ENCODE data around the gene COA3. TPM values are rescaled to one million over a fixed set of nuclear protein-coding genes. Genes with fewer than 3 reads are reported as not detected.
A peak's percentile ranks its signal among the peaks of the same experiment; 100 is the strongest.

COA3 gene
- total RNA-seq, 1 donor from 2014 or later = 31.8 TPM

DNA sequence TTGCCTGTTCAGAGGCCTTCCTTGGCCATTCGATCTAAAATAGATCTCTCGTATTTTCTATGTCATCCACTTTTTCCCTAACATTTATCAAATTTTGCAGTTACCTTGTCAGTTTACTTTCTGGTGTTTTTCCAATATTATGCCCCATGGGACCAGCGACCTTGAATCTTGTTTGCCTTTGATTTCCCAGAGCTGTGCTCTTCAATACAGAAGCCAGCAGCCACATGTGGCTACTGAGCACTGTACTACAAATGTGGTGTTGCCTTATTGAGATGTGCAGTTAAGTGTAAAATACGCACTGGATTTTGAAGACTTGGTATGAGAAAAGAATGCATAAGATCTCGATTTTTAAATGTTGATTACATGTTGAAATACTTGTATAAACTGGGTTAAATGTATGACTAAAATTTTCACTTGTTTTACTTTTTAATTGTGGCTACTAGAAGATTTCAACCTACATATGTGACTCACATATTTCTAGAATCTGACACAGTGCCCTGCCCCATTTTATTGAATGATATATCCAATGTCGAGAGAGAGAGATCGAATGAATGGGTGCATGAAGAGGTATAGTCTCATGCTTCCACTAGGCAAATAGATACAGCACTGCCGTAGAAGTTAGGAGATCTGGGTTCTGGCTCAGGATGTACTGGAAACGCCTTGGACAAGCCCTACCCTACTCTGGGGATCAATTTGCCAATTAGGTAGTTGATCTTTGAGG is 33.9 kb upstream of the COA3 start:
- Mint-ChIP-seq H3K4me1 (ENCODE audit: low read depth, unreplicated experiment) (peaks cover 15% of the 10 kb centered on the region), H3K36me3 (ENCODE audit: low read depth, unreplicated experiment) (peaks cover under 1% of the 10 kb centered on the region), H3K27me3 (ENCODE audit: low read depth, unreplicated experiment) (peaks cover 3% of the 10 kb centered on the region), H3K4me3 (ENCODE audit: unreplicated experiment) (peak overlapping the region; percentile 96), H3K27ac (ENCODE audit: unreplicated experiment) (peak overlapping the region; percentile 97), H3K9me3 (ENCODE audit: unreplicated experiment) (no peaks in the 10 kb centered on the region)
- Histone ChIP-seq H3K4me1 (ENCODE audit: insufficient read depth, low read length) (peaks cover 10% of the 10 kb centered on the region), H3K27ac (ENCODE audit: low read depth, low read length) (peak overlapping the region; percentile 93), H3K4me2 (ENCODE audit: low read length) (peak overlapping the region; percentile 88), H3K4me3 (ENCODE audit: insufficient read depth, low read depth, low read length) (peak overlapping the region; percentile 90), H3K9ac (ENCODE audit: low read length) (peak overlapping the region; percentile 92), H3K79me2 (ENCODE audit: insufficient read depth, low read length) (peaks cover 43% of the 10 kb centered on the region), H3K27me3 (ENCODE audit: insufficient read depth, low read length) (peaks cover 3% of the 10 kb centered on the region), H3K36me3 (ENCODE audit: insufficient read depth, low read length) (peaks cover 9% of the 10 kb centered on the region), H4K20me1 (ENCODE audit: insufficient read depth, low read length) (peaks cover 16% of the 10 kb centered on the region), H2AFZ (ENCODE audit: low read depth, low read length) (peak overlapping the region; percentile 95), H3K9me3 (ENCODE audit: insufficient read depth, low read depth, low read length) (no peaks in the 10 kb centered on the region)
- no peak for FAIRE-seq
- DNase-seq (ENCODE audit: low read depth) = no peak
- TF ChIP-seq, protein P1, sequence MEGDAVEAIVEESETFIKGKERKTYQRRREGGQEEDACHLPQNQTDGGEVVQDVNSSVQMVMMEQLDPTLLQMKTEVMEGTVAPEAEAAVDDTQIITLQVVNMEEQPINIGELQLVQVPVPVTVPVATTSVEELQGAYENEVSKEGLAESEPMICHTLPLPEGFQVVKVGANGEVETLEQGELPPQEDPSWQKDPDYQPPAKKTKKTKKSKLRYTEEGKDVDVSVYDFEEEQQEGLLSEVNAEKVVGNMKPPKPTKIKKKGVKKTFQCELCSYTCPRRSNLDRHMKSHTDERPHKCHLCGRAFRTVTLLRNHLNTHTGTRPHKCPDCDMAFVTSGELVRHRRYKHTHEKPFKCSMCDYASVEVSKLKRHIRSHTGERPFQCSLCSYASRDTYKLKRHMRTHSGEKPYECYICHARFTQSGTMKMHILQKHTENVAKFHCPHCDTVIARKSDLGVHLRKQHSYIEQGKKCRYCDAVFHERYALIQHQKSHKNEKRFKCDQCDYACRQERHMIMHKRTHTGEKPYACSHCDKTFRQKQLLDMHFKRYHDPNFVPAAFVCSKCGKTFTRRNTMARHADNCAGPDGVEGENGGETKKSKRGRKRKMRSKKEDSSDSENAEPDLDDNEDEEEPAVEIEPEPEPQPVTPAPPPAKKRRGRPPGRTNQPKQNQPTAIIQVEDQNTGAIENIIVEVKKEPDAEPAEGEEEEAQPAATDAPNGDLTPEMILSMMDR (IDR thresholded peaks at IDR 0.05; ENCODE audit: insufficient read depth, low read depth, low read length) = no peak
- no peak for TF ChIP-seq EZH2 (IDR thresholded peaks at IDR 0.05; ENCODE audit: insufficient read depth, low read length)

DNA sequence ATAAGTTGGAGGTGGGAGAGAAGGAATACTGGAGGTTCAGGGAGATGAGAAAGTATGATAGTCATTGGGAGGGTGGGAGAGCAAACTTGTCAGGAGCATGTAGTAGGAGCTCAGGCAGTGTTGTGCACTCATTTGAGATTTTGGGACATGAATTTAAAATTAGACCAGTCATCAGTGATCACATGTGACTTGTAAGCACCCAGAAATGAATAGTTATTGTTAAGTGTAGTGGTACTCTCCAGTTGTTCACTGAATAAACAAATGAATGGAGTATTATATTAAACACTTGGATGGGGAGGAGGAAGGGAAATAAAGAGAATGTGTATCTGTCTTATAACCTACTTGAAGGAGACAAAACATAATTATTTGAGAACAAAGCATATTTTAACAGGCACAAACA is 32.5 kb upstream of the COA3 start:
- Histone ChIP-seq H3K4me2 (ENCODE audit: low read length) (no peak overlapping the region), H3K36me3 (ENCODE audit: insufficient read depth, low read length) (peaks cover 3% of the 10 kb centered on the region), H3K9me3 (ENCODE audit: insufficient read depth, low read depth, low read length) (no peaks in the 10 kb centered on the region), H3K27ac (ENCODE audit: low read depth, low read length) (no peak overlapping the region), H3K79me2 (ENCODE audit: insufficient read depth, low read length) (peaks cover 38% of the 10 kb centered on the region), H2AFZ (ENCODE audit: low read depth, low read length) (no peak overlapping the region), H3K9ac (ENCODE audit: low read length) (no peak overlapping the region), H3K4me3 (ENCODE audit: insufficient read depth, low read depth, low read length) (no peak overlapping the region), H4K20me1 (ENCODE audit: insufficient read depth, low read length) (peaks cover 12% of the 10 kb centered on the region), H3K27me3 (ENCODE audit: insufficient read depth, low read length) (peaks cover 5% of the 10 kb centered on the region), H3K4me1 (ENCODE audit: insufficient read depth, low read length) (peaks cover 10% of the 10 kb centered on the region)
- peaks cover 3% of the 10 kb centered on the region for H3K27me3 Mint-ChIP-seq (ENCODE audit: low read depth, unreplicated experiment)
- H3K4me3 Mint-ChIP-seq (ENCODE audit: unreplicated experiment) = no peak overlapping the region
- H3K9me3 Mint-ChIP-seq (ENCODE audit: unreplicated experiment) = no peaks in the 10 kb centered on the region
- no peak for DNase-seq (ENCODE audit: low read depth)
- no peak for FAIRE-seq
- no peaks in the 10 kb centered on the region for H3K36me3 Mint-ChIP-seq (ENCODE audit: low read depth, unreplicated experiment)
- peaks cover 17% of the 10 kb centered on the region for H3K4me1 Mint-ChIP-seq (ENCODE audit: low read depth, unreplicated experiment)
- no peak overlapping the region for H3K27ac Mint-ChIP-seq (ENCODE audit: unreplicated experiment)
- no peak for TF ChIP-seq EZH2 (IDR thresholded peaks at IDR 0.05; ENCODE audit: insufficient read depth, low read length)
- TF ChIP-seq, protein P1 (IDR thresholded peaks at IDR 0.05; ENCODE audit: insufficient read depth, low read depth, low read length) = no peak

GRCh38 chr17:42827472-42827871 is 29.0 kb upstream of the COA3 start:
- Histone ChIP-seq H3K4me1 (ENCODE audit: insufficient read depth, low read length) (peaks cover 7% of the 10 kb centered on the region), H3K9me3 (ENCODE audit: insufficient read depth, low read depth, low read length) (no peaks in the 10 kb centered on the region), H3K36me3 (ENCODE audit: insufficient read depth, low read length) (no peaks in the 10 kb centered on the region), H3K27ac (ENCODE audit: low read depth, low read length) (no peak overlapping the region), H3K27me3 (ENCODE audit: insufficient read depth, low read length) (peaks cover 5% of the 10 kb centered on the region), H3K4me3 (ENCODE audit: insufficient read depth, low read depth, low read length) (no peak overlapping the region), H3K79me2 (ENCODE audit: insufficient read depth, low read length) (peaks cover 20% of the 10 kb centered on the region), H3K4me2 (ENCODE audit: low read length) (no peak overlapping the region), H4K20me1 (ENCODE audit: insufficient read depth, low read length) (no peaks in the 10 kb centered on the region), H3K9ac (ENCODE audit: low read length) (no peak overlapping the region), H2AFZ (ENCODE audit: low read depth, low read length) (no peak overlapping the region)
- Mint-ChIP-seq H3K27me3 (ENCODE audit: low read depth, unreplicated experiment) (peaks cover 3% of the 10 kb centered on the region), H3K4me3 (ENCODE audit: unreplicated experiment) (no peak overlapping the region), H3K4me1 (ENCODE audit: low read depth, unreplicated experiment) (peaks cover 8% of the 10 kb centered on the region), H3K27ac (ENCODE audit: unreplicated experiment) (no peak overlapping the region), H3K36me3 (ENCODE audit: low read depth, unreplicated experiment) (no peaks in the 10 kb centered on the region), H3K9me3 (ENCODE audit: unreplicated experiment) (no peaks in the 10 kb centered on the region)
- TF ChIP-seq, protein P1 (IDR thresholded peaks at IDR 0.05; ENCODE audit: insufficient read depth, low read depth, low read length) = no peak
- TF ChIP-seq EZH2 (IDR thresholded peaks at IDR 0.05; ENCODE audit: insufficient read depth, low read length) = no peak
- no peak for FAIRE-seq
- DNase-seq (ENCODE audit: low read depth) = no peak

All from astrocyte (in vitro differentiated cells and primary cell).